Smooth muscle cell of the brain vasculature (primary cell): Measurements from ENCODE around the gene THUMPD1.
"Not testable (repeated sequence)": the region's sequence is repeated elsewhere in the genome, so short reads cannot be mapped to it uniquely, and the experiment has no call there.

ENCODE experiments used
- DNase-seq: peaks from one replicate; pipeline ENCODE4 v3.0.0-alpha.2; 2012; ENCODE audit warnings: low read depth, low spot score

The THUMPD1 gene

GRCh38 chr16:20741554-20742285 is at the start of gene THUMPD1:
Gene THUMPD1, minus strand, starts transcription at chr16:20741818. Its CDS starts 79 bp downstream, at chr16:20741739.
- peak; percentile 83 for DNase-seq

GRCh38 chr16:20789130-20789529 is 47.5 kb upstream of the THUMPD1 start:
- DNase-seq = no peak

- no peak for DNase-seq
Measured at GRCh38 chr16:20784204-20784603, 42.6 kb upstream of the THUMPD1 start.

GRCh38 chr16:20782470-20782869 is 40.9 kb upstream of the THUMPD1 start:
- DNase-seq = no peak

- no peak for DNase-seq
Measured at GRCh38 chr16:20781697-20782096, 40.1 kb upstream of the THUMPD1 start.

- no peak for DNase-seq
Measured at GRCh38 chr16:20774703-20775362, 33.2 kb upstream of the THUMPD1 start.

GRCh38 chr16:20773679-20774078 is 32.1 kb upstream of the THUMPD1 start:
- no peak for DNase-seq

- no peak for DNase-seq
Measured at GRCh38 chr16:20768818-20769217, 27.2 kb upstream of the THUMPD1 start.

- no peak for DNase-seq
Measured at GRCh38 chr16:20768121-20768520, 26.5 kb upstream of the THUMPD1 start.

- DNase-seq = no peak
Measured at GRCh38 chr16:20767577-20767976, 26.0 kb upstream of the THUMPD1 start.

GRCh38 chr16:20766294-20766693 is 24.7 kb upstream of the THUMPD1 start:
- no peak for DNase-seq

- no peak for DNase-seq
Measured at GRCh38 chr16:20765732-20766131, 24.1 kb upstream of the THUMPD1 start.

GRCh38 chr16:20764448-20764847 is 22.8 kb upstream of the THUMPD1 start:
- not testable (repeated sequence) for DNase-seq

- DNase-seq = peak; percentile 26
Measured at GRCh38 chr16:20763461-20764232, 22.0 kb upstream of the THUMPD1 start, which contains the start of gene ACSM3. Gene ACSM3, plus strand, starts transcription at chr16:20764014. Its CDS starts 6,021 bp downstream, at chr16:20770035.

GRCh38 chr16:20762404-20763123 is 20.9 kb upstream of the THUMPD1 start:
- DNase-seq = no peak

- DNase-seq = no peak
Measured at GRCh38 chr16:20761175-20761574, 19.6 kb upstream of the THUMPD1 start.

GRCh38 chr16:20760346-20760745 is 18.7 kb upstream of the THUMPD1 start:
- no peak for DNase-seq

- DNase-seq = not testable (repeated sequence)
Measured at GRCh38 chr16:20755799-20756198, 14.2 kb upstream of the THUMPD1 start.

- no peak for DNase-seq
Measured at GRCh38 chr16:20755238-20755637, 13.6 kb upstream of the THUMPD1 start.

GRCh38 chr16:20753727-20754126 is 12.1 kb upstream of the THUMPD1 start:
- no peak for DNase-seq

- DNase-seq = no peak
Measured at GRCh38 chr16:20750558-20750957, 8.9 kb upstream of the THUMPD1 start.

- DNase-seq = no peak
Measured at GRCh38 chr16:20749474-20749873, 7.9 kb upstream of the THUMPD1 start.
